ENCODE data around the gene GLP2R.

GRCh38 chr17:9843152-9844010, 17.7 kb downstream of the GLP2R start:
- no peak for TF ChIP-seq GATA2 (IDR thresholded peaks at IDR 0.05; ENCODE audit: low read depth, low read length)
- no peak for TF ChIP-seq GATA3 (IDR thresholded peaks at IDR 0.05; ENCODE audit: low read depth, low read length)
